Small intestine (tissue), 7 donors: Measurements from ENCODE around the gene CLDN11. TPM values are rescaled to one million over a fixed set of nuclear protein-coding genes. Genes with fewer than 3 reads are reported as not detected.

Source experiments
- DNase-seq, 2 donors: peaks; one replicate each; pipeline versions ENCODE4 v3.0.0 to v3.0.0-alpha.2; 2013
- FAIRE-seq: peaks from 2 replicates; lab custom pipeline; 2012; peaks lifted over from hg19 to GRCh38; lab: Jason Lieb, UNC
- H3K27ac ChIP-seq, 3 donors: one replicate each; pipeline ENCODE4 v1.5.1; 2013; ENCODE audit warnings: low read length in 2 of 3, mild to moderate bottlenecking in 2 of 3, control low read depth in 1 of 3, inconsistent platforms in 1 of 3, low read depth in 1 of 3, moderate library complexity in 1 of 3
- H3K27me3 ChIP-seq, 3 donors: one replicate each; pipeline ENCODE4 v1.6.1; 2013; ENCODE audit warnings: low read length in 3 of 3, inconsistent platforms in 1 of 3; ENCODE audit not compliant: control insufficient read depth in 3 of 3, insufficient read depth in 3 of 3
- H3K36me3 ChIP-seq, 3 donors: one replicate each; pipeline ENCODE4 v1.6.1; 2013; ENCODE audit warnings: low read length in 3 of 3, inconsistent platforms in 1 of 3, low read depth in 1 of 3, mild to moderate bottlenecking in 1 of 3, moderate library complexity in 1 of 3; ENCODE audit not compliant: control insufficient read depth in 3 of 3, insufficient read depth in 2 of 3
- H3K4me1 ChIP-seq, 3 donors: one replicate each; pipeline ENCODE4 v1.6.1; 2013; ENCODE audit warnings: low read length in 2 of 3, inconsistent platforms in 1 of 3, low read depth in 1 of 3, mild to moderate bottlenecking in 1 of 3, moderate library complexity in 1 of 3; ENCODE audit not compliant: control insufficient read depth in 3 of 3, insufficient read depth in 2 of 3
- H3K4me3 ChIP-seq, 3 donors: one replicate each; pipeline ENCODE4 v1.5.1; 2013; ENCODE audit warnings: low read length in 3 of 3, control low read depth in 1 of 3, inconsistent platforms in 1 of 3, low read depth in 1 of 3, mild to moderate bottlenecking in 1 of 3, moderate library complexity in 1 of 3
- H3K9me3 ChIP-seq, 2 donors: one replicate each; pipeline ENCODE4 v1.6.1; 2013; ENCODE audit warnings: low read depth in 1 of 2, low read length in 1 of 2; ENCODE audit not compliant: control insufficient read depth in 2 of 2, insufficient read depth in 1 of 2
- WGBS, 3 donors: extraction: QIAGEN DNeasy Blood & Tissue Kit; methylation state at CpG; one replicate each; pipeline ENCODE4 v1.1.7; 2013; 5-methylcytosine and 5-hydroxymethylcytosine counted together
- polyA plus RNA-seq, 4 donors: library from polyadenylated mRNA; stranded (reverse) in 3 of 4; unstranded in 1 of 4; fragments of 200-250 nt in 3 of 4; fragments of 120-200 nt in 1 of 4; gene quantifications; one replicate each; pipeline versions ENCODE4 v1.2.1 to v1.2.3, GENCODE V29; 2013
- donor health status: healthy with polysubstance abuse.
- donor health status: control.
- donor health status: control.
- donor health status: Bipolar disorder and iron deficiency.
- donor health status: healthy.

Gene CLDN11
- polyA plus RNA-seq, 4 donors: 0.45 to 6.5 (median 0.52) TPM

- FAIRE-seq (no peak), DNase-seq (no peak)
- Histone ChIP-seq H3K4me3 (no peak overlapping the region), H3K27me3 (no peaks in the 10 kb centered on the region), H3K27ac (no peak overlapping the region), H3K9me3 (no peaks in the 10 kb centered on the region), H3K36me3 (no peaks in the 10 kb centered on the region), H3K4me1 (no peaks in the 10 kb centered on the region)
- 81 to 97% (median 93%) methylated on average over 3 of the region's 3 CpGs for WGBS, 3 donors
Measured at GRCh38 chr3:170448584-170448983, 29.9 kb downstream of the CLDN11 start.

- H3K27ac ChIP-seq: no peak overlapping the region
- H3K9me3 ChIP-seq: no peaks in the 10 kb centered on the region
- DNase-seq (no peak), FAIRE-seq (no peak)
- no peak overlapping the region for H3K4me3 ChIP-seq
- WGBS, 3 donors: 80 to 100% (median 94%) methylated on average over 2 of the region's 2 CpGs
- H3K4me1 ChIP-seq: no peaks in the 10 kb centered on the region
- H3K36me3 ChIP-seq: no peaks in the 10 kb centered on the region
- H3K27me3 ChIP-seq: no peaks in the 10 kb centered on the region
Measured at GRCh38 chr3:170450039-170450438, 31.4 kb downstream of the CLDN11 start.

GRCh38 chr3:170454509-170454908 is 35.8 kb downstream of the CLDN11 start:
- no peak overlapping the region for H3K27ac ChIP-seq
- FAIRE-seq: no peak
- H3K9me3 ChIP-seq: no peaks in the 10 kb centered on the region
- H3K4me1 ChIP-seq: no peaks in the 10 kb centered on the region
- no peaks in the 10 kb centered on the region for H3K36me3 ChIP-seq
- 67 to 80% (median 68%) methylated on average over 6 of the region's 6 CpGs for WGBS, 3 donors
- DNase-seq: no peak
- H3K4me3 ChIP-seq: no peak overlapping the region
- no peaks in the 10 kb centered on the region for H3K27me3 ChIP-seq

GRCh38 chr3:170458285-170458684 is 39.6 kb downstream of the CLDN11 start:
- no peak overlapping the region for H3K4me3 ChIP-seq
- no peaks in the 10 kb centered on the region for H3K36me3 ChIP-seq
- no peak overlapping the region for H3K27ac ChIP-seq
- no peak for DNase-seq
- WGBS, 3 donors: 48 to 61% (median 51%) methylated on average over 4 of the region's 4 CpGs
- FAIRE-seq: no peak
- H3K27me3 ChIP-seq: peaks cover 0 to 4% (median 0%) of the 10 kb centered on the region in 3 donors
- no peaks in the 10 kb centered on the region for H3K4me1 ChIP-seq
- H3K9me3 ChIP-seq: no peaks in the 10 kb centered on the region

GRCh38 chr3:170463011-170463410 is 44.3 kb downstream of the CLDN11 start:
- WGBS, 3 donors: 69 to 79% (median 78%) methylated on average over 4 of the region's 4 CpGs
- H3K27me3 ChIP-seq: peaks cover 0 to 4% (median 0%) of the 10 kb centered on the region in 3 donors
- no peaks in the 10 kb centered on the region for H3K9me3 ChIP-seq
- FAIRE-seq (no peak), DNase-seq (no peak)
- H3K4me3 ChIP-seq: no peak overlapping the region
- no peak overlapping the region for H3K27ac ChIP-seq
- no peaks in the 10 kb centered on the region for H3K36me3 ChIP-seq
- peaks cover 0 to 12% (median 2%) of the 10 kb centered on the region in 3 donors for H3K4me1 ChIP-seq

GRCh38 chr3:170465955-170466354 is 47.3 kb downstream of the CLDN11 start:
- DNase-seq: peak; percentile 51 to 83
- no peaks in the 10 kb centered on the region for H3K9me3 ChIP-seq
- 13 to 54% (median 23%) methylated on average over 3 of the region's 3 CpGs for WGBS, 3 donors
- no peak overlapping the region for H3K27ac ChIP-seq
- FAIRE-seq: no peak
- peaks cover 0 to 8% (median 0%) of the 10 kb centered on the region in 3 donors for H3K27me3 ChIP-seq
- H3K36me3 ChIP-seq: no peaks in the 10 kb centered on the region
- no peak overlapping the region for H3K4me3 ChIP-seq
- peaks cover 6 to 27% (median 9%) of the 10 kb centered on the region in 3 donors for H3K4me1 ChIP-seq

- Histone ChIP-seq H3K36me3 (no peaks in the 10 kb centered on the region), H3K27ac (no peak overlapping the region), H3K4me3 (no peak overlapping the region), H3K27me3 (peaks cover 0 to 4% (median 0%) of the 10 kb centered on the region in 3 donors), H3K9me3 (no peaks in the 10 kb centered on the region), H3K4me1 (peaks cover 6 to 27% (median 9%) of the 10 kb centered on the region in 3 donors)
- 68 to 75% (median 72%) methylated on average over 14 of the region's 14 CpGs for WGBS, 3 donors
- DNase-seq (no peak), FAIRE-seq (no peak)
Measured at GRCh38 chr3:170467007-170467406, 48.3 kb downstream of the CLDN11 start.

- Histone ChIP-seq H3K4me3 (no peak overlapping the region), H3K36me3 (no peaks in the 10 kb centered on the region), H3K27me3 (peaks cover 0 to 4% (median 0%) of the 10 kb centered on the region in 3 donors), H3K4me1 (peaks cover 6 to 27% (median 9%) of the 10 kb centered on the region in 3 donors), H3K27ac (no peak overlapping the region), H3K9me3 (no peaks in the 10 kb centered on the region)
- WGBS, 3 donors: 54 to 63% (median 58%) methylated on average over 7 of the region's 7 CpGs
- DNase-seq (no peak), FAIRE-seq (no peak)
Measured at GRCh38 chr3:170467571-170468147, 49.0 kb downstream of the CLDN11 start.
